K562 (cell line): ENCODE data around the gene ZNF441. TPM values are rescaled to one million over a fixed set of nuclear protein-coding genes. Genes with fewer than 3 reads are reported as not detected.
A peak's percentile ranks its signal among the peaks of the same experiment; 100 is the strongest.

Experiments used
- BHLHE40 ChIP-seq: IDR thresholded peaks from 2 replicates; pipeline ENCODE4 v1.6.1; 2011; ENCODE audit warnings: low read length, improper control_type of control experiment
- BRF1 ChIP-seq: IDR thresholded peaks from 3 replicates; pipeline ENCODE4 v1.6.1; 2011; ENCODE audit warnings: borderline replicate concordance, mild to moderate bottlenecking; ENCODE audit not compliant: insufficient read length; ENCODE audit errors: extremely low read depth
- CBFA2T2 ChIP-seq: fragments of 450-650 bp; conservative IDR thresholded peaks from 2 replicates; pipeline ENCODE4 v1.6.1; 2017; ENCODE audit warnings: mild to moderate bottlenecking
- DDX20 ChIP-seq: fragments of 450-650 bp; IDR thresholded peaks from 2 replicates; pipeline ENCODE4 v1.6.1; 2016; ENCODE audit warnings: missing genetic modification characterization, low read depth, mild to moderate bottlenecking, missing compliant biosample characterization, moderate library complexity
- DIDO1 ChIP-seq: fragments of 450-650 bp; IDR thresholded peaks from 2 replicates; pipeline ENCODE4 v1.6.1; 2016; ENCODE audit warnings: low read depth, missing biosample characterization, missing genetic modification characterization
- E2F3 ChIP-seq: fragments of 250-450 bp; sonication (Bioruptor Pico); IDR thresholded peaks from 2 replicates; pipeline ENCODE4 v1.4.0; 2020; ENCODE audit warnings: mild to moderate bottlenecking
- HDAC1 ChIP-seq, 2 experiments: fragments of 450-650 bp; IDR thresholded peaks; 2 replicates each; pipeline ENCODE4 v1.6.1; 2016 to 2017; ENCODE audit warnings: inconsistent platforms in 1 of 2, mild to moderate bottlenecking in 1 of 2, moderate library complexity in 1 of 2
- HOXB6 ChIP-seq: fragments of 250-450 bp; sonication (Bioruptor Pico); IDR thresholded peaks from 2 replicates; pipeline ENCODE4 v1.5.1; 2022; ENCODE audit warnings: mild to moderate bottlenecking, borderline replicate concordance
- IRF2 ChIP-seq: sonication (generic); formaldehyde crosslinking; IDR thresholded peaks from 2 replicates; pipeline ENCODE4 v1.8.1; 2022; ENCODE audit warnings: mild to moderate bottlenecking, missing genetic modification reagents
- KHSRP ChIP-seq: fragments of 450-650 bp; IDR thresholded peaks from 2 replicates; pipeline ENCODE4 v1.6.1; 2017
- MLX ChIP-seq, 2 experiments: fragments of 450-650 bp in 1 of 2; sonication (generic) in 1 of 2; formaldehyde crosslinking; conservative IDR thresholded peaks; 2 replicates each; pipeline versions ENCODE4 v1.4.0 to v1.8.1; 2020 to 2022; ENCODE audit warnings: mild to moderate bottlenecking in 1 of 2, missing genetic modification reagents in 1 of 2
- MYC ChIP-seq, 2 experiments: fragments of 250-450 bp in 1 of 2; sonication (Bioruptor Pico) in 1 of 2; IDR thresholded peaks; 2 replicates each; pipeline versions ENCODE4 v1.5.1 to v1.6.1; 2012 to 2021; ENCODE audit warnings: low read depth in 2 of 2, borderline replicate concordance in 1 of 2, improper control_type of control experiment in 1 of 2, low read length in 1 of 2, mild to moderate bottlenecking in 1 of 2, moderate library complexity in 1 of 2
- NFYB ChIP-seq: IDR thresholded peaks from 2 replicates; pipeline ENCODE4 v1.6.1; 2011; ENCODE audit warnings: mild to moderate bottlenecking, moderate library complexity; ENCODE audit not compliant: insufficient read length; ENCODE audit errors: extremely low read depth
- USF1 ChIP-seq: sonication (generic); formaldehyde crosslinking; IDR thresholded peaks from 2 replicates; pipeline ENCODE4 v1.9.0; 2022; ENCODE audit warnings: mild to moderate bottlenecking, missing genetic modification reagents
- ZNF274 ChIP-seq: IDR thresholded peaks from 2 replicates; pipeline ENCODE4 v1.6.1; 2011; ENCODE audit warnings: low read depth, mild to moderate bottlenecking, low read length, moderate library complexity, borderline replicate concordance
- ZNF445 ChIP-seq: fragments of 250-450 bp; sonication (Bioruptor Pico); IDR thresholded peaks from 2 replicates; pipeline ENCODE4 v1.4.0; 2020; ENCODE audit warnings: low read depth, mild to moderate bottlenecking, moderate library complexity
- ZNF592 ChIP-seq: fragments of 450-650 bp; IDR thresholded peaks from 2 replicates; pipeline ENCODE4 v1.6.1; 2017; ENCODE audit warnings: antibody characterized with exemption, mild to moderate bottlenecking
- ZNF639 ChIP-seq, 2 experiments: fragments of 200-800 bp in 1 of 2; sonication (Bioruptor generic) in 1 of 2; sonication (generic) in 1 of 2; formaldehyde crosslinking in 1 of 2; IDR thresholded peaks in 1 of 2; conservative IDR thresholded peaks in 1 of 2; 2 replicates each; pipeline versions ENCODE4 v1.5.0 to v1.6.1; 2016 to 2020; ENCODE audit warnings: missing compliant biosample characterization in 1 of 2, missing genetic modification characterization in 1 of 2, missing genetic modification reagents in 1 of 2
- ZNF830 ChIP-seq: fragments of 250-450 bp; sonication (Bioruptor Pico); IDR thresholded peaks from 2 replicates; pipeline ENCODE4 v1.5.0; 2021; ENCODE audit warnings: mild to moderate bottlenecking
- polyA plus RNA-seq, 8 experiments: library from polyadenylated mRNA; depleted of rRNA in 4 of 8; stranded (reverse) in 5 of 8; unstranded in 3 of 8; fragments of >200 nt; fragmentation: Nextera tagmentation in 2 of 8; fragmentation: Illumina TruSeq in 1 of 8; extraction: Ambion mirVana in 2 of 8; extraction: Trizol in 1 of 8; gene quantifications; 2 replicates each; pipeline versions ENCODE4 v1.2.1 to v1.2.3, GENCODE V29; 2011 to 2014; ENCODE audit warnings: inconsistent platforms in 1 of 8, missing spikeins in 1 of 8
- total RNA-seq, 7 experiments: library from RNA; depleted of rRNA in 6 of 7; stranded (reverse); fragments of >200 nt in 6 of 7; fragmentation: Illumina TruSeq in 2 of 7; extraction: Trizol in 2 of 7; gene quantifications; 2 replicates each; pipeline versions ENCODE4 v1.2.1 to v1.2.3, GENCODE V29; 2011 to 2021; ENCODE audit warnings: low replicate concordance in 1 of 7

The ZNF441 gene
- total and polyA plus RNA-seq, 9 of the 15 experiments (the other 6 are each of a cell fraction or from before 2014, with no cell fraction given) = 1.9 to 14.0 (median 7.8) TPM

- TF ChIP-seq NFYB (peak; percentile 98), USF1 (no peak; the same call in 1 of the 2 replicates), IRF2 (CRISPR knock-in tag) (no peak), HDAC1 (IDR thresholded peaks at IDR 0.05) (peak in 1 of 2 experiments; percentile 77; a peak in 2 of 4 replicates), ZNF830 (CRISPR knock-in tag) (no peak), DIDO1 (tag) (no peak), BRF1 (no peak), MYC (IDR thresholded peaks at IDR 0.05; ENCODE audit: low read depth, low read length) (peak; percentile 84), MYC (CRISPR knock-in tag; IDR thresholded peaks at IDR 0.05; ENCODE audit: borderline replicate concordance, low read depth) (no peak), E2F3 (CRISPR knock-in tag) (no peak), DDX20 (tag) (no peak), ZNF445 (no peak), KHSRP (no peak), MLX (CRISPR knock-in tag; conservative IDR thresholded peaks at IDR 0.05) (no peak; a peak in 1 of 4 replicates), BHLHE40 (peak; percentile 63; the same call in 1 of the 2 replicates), ZNF274 (no peak), HOXB6 (no peak), ZNF639 (CRISPR knock-in tag; conservative IDR thresholded peaks at IDR 0.05 in 1 of 2, IDR thresholded peaks at IDR 0.05 in 1 of 2) (no peak), CBFA2T2 (no peak), ZNF592 (no peak)
Measured at GRCh38 chr19:11766597-11767591, at the start of gene ZNF441 (continued).
